ENCODE data around the gene S100A8. TPM values are rescaled to one million over a fixed set of nuclear protein-coding genes. Genes with fewer than 3 reads are reported as not detected.

The S100A8 gene
- total RNA-seq, 1 donor from 2014 or later, result 266 TPM

- TF ChIP-seq, protein P1, sequence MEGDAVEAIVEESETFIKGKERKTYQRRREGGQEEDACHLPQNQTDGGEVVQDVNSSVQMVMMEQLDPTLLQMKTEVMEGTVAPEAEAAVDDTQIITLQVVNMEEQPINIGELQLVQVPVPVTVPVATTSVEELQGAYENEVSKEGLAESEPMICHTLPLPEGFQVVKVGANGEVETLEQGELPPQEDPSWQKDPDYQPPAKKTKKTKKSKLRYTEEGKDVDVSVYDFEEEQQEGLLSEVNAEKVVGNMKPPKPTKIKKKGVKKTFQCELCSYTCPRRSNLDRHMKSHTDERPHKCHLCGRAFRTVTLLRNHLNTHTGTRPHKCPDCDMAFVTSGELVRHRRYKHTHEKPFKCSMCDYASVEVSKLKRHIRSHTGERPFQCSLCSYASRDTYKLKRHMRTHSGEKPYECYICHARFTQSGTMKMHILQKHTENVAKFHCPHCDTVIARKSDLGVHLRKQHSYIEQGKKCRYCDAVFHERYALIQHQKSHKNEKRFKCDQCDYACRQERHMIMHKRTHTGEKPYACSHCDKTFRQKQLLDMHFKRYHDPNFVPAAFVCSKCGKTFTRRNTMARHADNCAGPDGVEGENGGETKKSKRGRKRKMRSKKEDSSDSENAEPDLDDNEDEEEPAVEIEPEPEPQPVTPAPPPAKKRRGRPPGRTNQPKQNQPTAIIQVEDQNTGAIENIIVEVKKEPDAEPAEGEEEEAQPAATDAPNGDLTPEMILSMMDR (IDR thresholded peaks at IDR 0.05), result no peak
- H3K27me3 ChIP-seq, result peaks cover 6% of the 10 kb centered on the region
- DNase-seq (no peak), ATAC-seq (no peak)
- peaks cover 9% of the 10 kb centered on the region for H3K4me1 ChIP-seq
- H3K9me3 ChIP-seq, result no peaks in the 10 kb centered on the region
- intact Hi-C loops (cut with DNase I), result no loop called here
- H3K36me3 ChIP-seq, result no peaks in the 10 kb centered on the region
- H3K4me3 ChIP-seq, result no peak overlapping the region
- no peak overlapping the region for H3K27ac ChIP-seq
Measured at GRCh38 chr1:153342178-153342577, 48.7 kb downstream of the S100A8 start.

DNA sequence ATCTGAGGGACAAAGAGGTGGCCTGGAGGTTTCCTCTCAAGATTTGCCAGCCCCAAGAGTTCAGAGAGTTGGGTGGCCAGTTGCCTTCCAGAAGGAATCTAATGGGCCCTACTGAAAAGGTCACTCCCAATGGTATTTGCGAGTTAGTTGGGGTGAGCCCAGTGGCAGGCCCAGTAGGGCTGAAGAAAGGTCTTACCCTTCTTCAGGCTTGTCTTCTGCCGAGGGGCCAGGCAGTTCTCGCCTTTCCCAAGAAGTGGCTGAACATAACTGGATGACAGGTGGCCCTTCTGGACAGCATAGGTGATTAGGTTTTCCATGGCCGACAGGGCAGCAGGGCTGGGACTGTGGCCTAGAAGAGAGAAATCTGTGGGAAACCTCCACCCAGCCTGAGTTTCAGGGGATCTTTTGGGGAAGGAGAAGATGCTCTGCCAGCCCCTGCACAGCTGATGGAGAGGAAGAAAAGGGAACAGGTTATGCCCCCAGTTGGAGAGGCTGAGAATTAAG, 49.4 kb downstream of the S100A8 start:
- intact Hi-C loops (cut with DNase I), result no loop called here
- TF ChIP-seq, protein P1 (IDR thresholded peaks at IDR 0.05), result no peak
- ATAC-seq (no peak), DNase-seq (no peak)
- Histone ChIP-seq H3K27ac (no peak overlapping the region), H3K36me3 (no peaks in the 10 kb centered on the region), H3K4me3 (no peak overlapping the region), H3K27me3 (peaks cover 6% of the 10 kb centered on the region), H3K9me3 (no peaks in the 10 kb centered on the region), H3K4me1 (peaks cover 9% of the 10 kb centered on the region)

- H3K27me3 ChIP-seq, result peaks cover 3% of the 10 kb centered on the region
- no peaks in the 10 kb centered on the region for H3K9me3 ChIP-seq
- intact Hi-C loops (cut with DNase I), result no loop called here
- TF ChIP-seq, protein P1 (IDR thresholded peaks at IDR 0.05), result no peak
- H3K4me1 ChIP-seq, result peaks cover 5% of the 10 kb centered on the region
- no peak overlapping the region for H3K27ac ChIP-seq
- ATAC-seq (no peak), DNase-seq (no peak)
- no peak overlapping the region for H3K4me3 ChIP-seq
- no peaks in the 10 kb centered on the region for H3K36me3 ChIP-seq
Measured at GRCh38 chr1:153340356-153340755, 50.5 kb downstream of the S100A8 start.

Other genes with a start within 250 kb of the S100A8 start
- not detected for gene SPRR2G, start 240.2 kb downstream of the S100A8 start, total RNA-seq
- gene LELP1, start 187.6 kb downstream of the S100A8 start, total RNA-seq, result not detected
- gene PRR9, start 173.5 kb downstream of the S100A8 start, total RNA-seq, result not detected
- not detected for gene LORICRIN, start 131.4 kb downstream of the S100A8 start, total RNA-seq
- gene PGLYRP3, start 78.1 kb downstream of the S100A8 start, total RNA-seq, result not detected
- not detected for gene PGLYRP4, start 42.2 kb downstream of the S100A8 start, total RNA-seq
- 418 TPM for gene S100A9, start 33.2 kb downstream of the S100A8 start, total RNA-seq
- gene S100A12, start 15.5 kb downstream of the S100A8 start, total RNA-seq, result 22.8 TPM
- not detected for gene S100A7A, start 25.4 kb upstream of the S100A8 start, total RNA-seq
- gene S100A7, start 69.6 kb upstream of the S100A8 start, total RNA-seq, result not detected
- gene S100A6, start 144.9 kb upstream of the S100A8 start, total RNA-seq, result 1,046 TPM
- not detected for gene S100A5, start 149.9 kb upstream of the S100A8 start, total RNA-seq
- 377 TPM for gene S100A4, start 154.7 kb upstream of the S100A8 start, total RNA-seq
- 1.3 TPM for gene S100A3, start 158.2 kb upstream of the S100A8 start, total RNA-seq
- gene S100A2, start 174.8 kb upstream of the S100A8 start, total RNA-seq, result 5.6 TPM
- gene S100A16, start 222.1 kb upstream of the S100A8 start, total RNA-seq, result 69.6 TPM
- gene S100A14, start 225.3 kb upstream of the S100A8 start, total RNA-seq, result 112 TPM
- 76.1 TPM for gene S100A13, start 236.4 kb upstream of the S100A8 start, total RNA-seq
- gene S100A1, start 237.4 kb upstream of the S100A8 start, total RNA-seq, result not detected
- 63.5 TPM for gene CHTOP, start 243.0 kb upstream of the S100A8 start, total RNA-seq